ENCODE data around the gene PCDHGA9. TPM values are rescaled to one million over a fixed set of nuclear protein-coding genes. Genes with fewer than 3 reads are reported as not detected.
"Not testable (repeated sequence)": the region's sequence is repeated elsewhere in the genome, so short reads cannot be mapped to it uniquely, and the experiment has no call there.

The PCDHGA9 gene
- total RNA-seq, 1 experiment from 2014 or later: 0.10 TPM

DNA sequence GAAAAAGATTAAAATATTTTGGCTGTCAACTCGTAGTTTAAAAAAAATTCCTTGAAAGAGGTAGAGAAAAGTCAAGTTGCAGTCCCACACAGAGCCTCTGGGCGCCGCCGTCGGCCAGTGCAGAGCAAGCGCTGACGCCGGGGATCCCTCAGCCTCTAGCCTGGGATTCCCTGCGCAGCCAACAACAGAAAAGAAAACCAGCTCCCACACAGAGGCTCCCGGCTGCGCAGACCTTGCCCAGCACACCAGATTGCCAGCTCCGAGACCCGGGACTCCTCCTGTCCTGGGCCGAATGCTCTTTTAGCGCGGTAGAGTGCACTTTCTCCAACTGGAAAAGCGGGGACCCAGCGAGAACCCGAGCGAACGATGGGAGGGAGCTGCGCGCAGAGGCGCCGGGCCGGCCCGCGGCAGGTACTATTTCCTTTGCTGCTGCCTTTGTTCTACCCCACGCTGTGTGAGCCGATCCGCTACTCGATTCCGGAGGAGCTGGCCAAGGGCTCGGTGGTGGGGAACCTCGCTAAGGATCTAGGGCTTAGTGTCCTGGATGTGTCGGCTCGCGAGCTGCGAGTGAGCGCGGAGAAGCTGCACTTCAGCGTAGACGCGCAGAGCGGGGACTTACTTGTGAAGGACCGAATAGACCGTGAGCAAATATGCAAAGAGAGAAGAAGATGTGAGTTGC, 15.1 kb downstream of the PCDHGA9 start, which contains the start of gene PCDHGB7:
TSS of gene PCDHGB7 (plus strand) at position 184 of the 679 bp plus-strand sequence. CDS start at position 367, 183 bp downstream.
- Histone ChIP-seq H3K4me3 (ENCODE audit: insufficient read depth, low read depth, low read length) (peak within 1 kb of the TSS; percentile 61), H3K27me3 (ENCODE audit: control insufficient read depth, insufficient read depth, low read length) (peaks cover 11% of the 10 kb centered on the region)
- H3K36me3 ChIP-seq (replicated peaks; ENCODE audit: control insufficient read depth, insufficient read depth, low read length): not testable (repeated sequence)
- peak; percentile 91 for DNase-seq

DNA sequence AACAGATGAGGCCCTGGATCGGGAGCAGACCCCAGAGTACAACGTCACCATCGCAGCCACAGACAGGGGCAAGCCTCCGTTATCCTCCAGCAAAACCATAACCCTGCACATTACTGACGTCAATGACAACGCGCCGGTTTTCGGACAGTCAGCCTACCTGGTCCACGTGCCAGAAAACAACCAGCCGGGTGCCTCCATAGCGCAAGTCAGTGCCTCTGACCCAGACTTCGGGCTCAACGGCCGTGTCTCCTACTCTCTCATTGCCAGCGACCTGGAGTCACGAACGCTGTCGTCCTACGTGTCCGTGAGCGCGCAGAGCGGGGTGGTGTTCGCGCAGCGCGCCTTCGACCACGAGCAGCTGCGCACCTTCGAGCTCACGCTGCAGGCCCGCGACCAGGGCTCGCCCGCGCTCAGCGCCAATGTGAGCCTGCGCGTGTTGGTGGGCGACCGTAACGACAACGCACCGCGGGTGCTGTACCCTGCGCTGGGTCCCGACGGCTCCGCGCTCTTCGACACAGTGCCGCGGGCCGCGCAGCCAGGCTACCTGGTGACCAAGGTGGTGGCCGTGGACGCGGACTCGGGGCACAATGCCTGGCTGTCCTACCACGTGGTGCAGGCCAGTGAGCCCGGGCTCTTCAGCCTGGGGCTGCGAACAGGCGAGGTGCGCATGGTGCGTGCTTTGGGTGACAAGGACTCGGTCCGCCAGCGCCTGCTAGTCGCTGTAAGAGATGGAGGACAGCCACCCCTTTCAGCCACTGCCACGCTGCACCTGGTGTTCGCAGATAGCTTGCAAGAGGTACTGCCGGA, 16.7 kb downstream of the PCDHGA9 start:
- no peak overlapping the region for H3K4me3 ChIP-seq (ENCODE audit: insufficient read depth, low read depth, low read length)
- H3K27me3 ChIP-seq (ENCODE audit: control insufficient read depth, insufficient read depth, low read length): peaks cover 11% of the 10 kb centered on the region
- no peaks in the 10 kb centered on the region for H3K36me3 ChIP-seq (replicated peaks; ENCODE audit: control insufficient read depth, insufficient read depth, low read length)
- DNase-seq: no peak

DNA sequence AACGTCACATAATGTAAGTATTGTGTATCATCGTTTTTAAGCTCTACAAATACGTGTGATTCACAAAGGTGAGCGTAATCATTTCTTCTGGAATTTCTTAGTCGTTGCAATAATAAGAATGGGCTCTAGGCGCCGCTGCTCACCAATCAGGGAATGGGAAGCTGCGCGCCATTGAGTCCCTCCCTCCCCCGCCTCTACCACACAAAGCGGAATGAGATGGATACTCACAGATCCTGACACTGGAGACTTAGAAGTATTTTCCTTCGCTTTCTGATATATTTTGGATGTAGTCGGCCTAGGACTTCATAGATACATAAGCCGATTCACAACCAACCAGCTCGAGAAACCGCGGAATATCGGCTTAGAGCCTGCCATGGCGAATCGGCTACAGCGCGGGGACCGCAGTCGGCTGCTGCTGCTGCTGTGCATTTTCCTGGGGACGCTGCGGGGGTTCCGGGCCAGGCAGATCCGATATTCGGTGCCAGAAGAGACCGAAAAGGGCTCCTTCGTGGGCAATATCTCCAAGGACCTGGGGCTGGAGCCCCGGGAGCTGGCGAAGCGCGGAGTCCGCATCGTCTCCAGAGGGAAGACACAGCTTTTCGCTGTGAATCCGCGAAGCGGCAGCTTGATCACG, 18.4 kb downstream of the PCDHGA9 start, which contains the start of gene PCDHGA11:
TSS of gene PCDHGA11 (plus strand) at position 197 of the 634 bp plus-strand sequence. CDS start at position 374, 177 bp downstream.
- Histone ChIP-seq H3K27me3 (ENCODE audit: control insufficient read depth, insufficient read depth, low read length) (peaks cover 11% of the 10 kb centered on the region), H3K36me3 (replicated peaks; ENCODE audit: control insufficient read depth, insufficient read depth, low read length) (no peaks in the 10 kb centered on the region), H3K4me3 (ENCODE audit: insufficient read depth, low read depth, low read length) (peak within 1 kb of the TSS; percentile 39; the same call in 1 of the 2 replicates)

DNA sequence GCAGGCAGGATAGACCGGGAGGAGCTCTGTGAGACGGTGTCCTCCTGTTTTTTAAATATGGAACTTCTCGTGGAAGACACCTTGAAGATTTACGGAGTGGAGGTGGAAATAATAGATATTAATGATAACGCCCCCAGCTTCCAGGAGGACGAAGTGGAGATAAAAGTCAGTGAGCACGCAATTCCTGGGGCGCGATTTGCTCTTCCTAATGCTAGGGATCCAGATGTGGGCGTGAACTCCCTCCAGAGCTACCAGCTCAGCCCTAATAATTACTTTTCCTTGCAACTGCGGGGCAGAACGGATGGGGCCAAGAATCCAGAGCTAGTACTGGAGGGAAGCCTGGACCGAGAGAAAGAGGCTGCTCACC, 18.9 kb downstream of the PCDHGA9 start:
- peaks cover 11% of the 10 kb centered on the region for H3K27me3 ChIP-seq (ENCODE audit: control insufficient read depth, insufficient read depth, low read length)
- DNase-seq: no peak
- no peaks in the 10 kb centered on the region for H3K36me3 ChIP-seq (replicated peaks; ENCODE audit: control insufficient read depth, insufficient read depth, low read length)
- peak overlapping the region; percentile 39; the same call in 1 of the 2 replicates for H3K4me3 ChIP-seq (ENCODE audit: insufficient read depth, low read depth, low read length)

More for the DNA sequence above, 18.4 kb downstream of the PCDHGA9 start, which contains the start of gene PCDHGA11:
- peak; percentile 81 for DNase-seq

GRCh38 chr5:141422742-141423291, 20.2 kb downstream of the PCDHGA9 start:
- Histone ChIP-seq H3K36me3 (replicated peaks; ENCODE audit: control insufficient read depth, insufficient read depth, low read length) (no peaks in the 10 kb centered on the region), H3K4me3 (ENCODE audit: insufficient read depth, low read depth, low read length) (no peak overlapping the region), H3K27me3 (ENCODE audit: control insufficient read depth, insufficient read depth, low read length) (peaks cover 11% of the 10 kb centered on the region)
- DNase-seq: no peak

DNA sequence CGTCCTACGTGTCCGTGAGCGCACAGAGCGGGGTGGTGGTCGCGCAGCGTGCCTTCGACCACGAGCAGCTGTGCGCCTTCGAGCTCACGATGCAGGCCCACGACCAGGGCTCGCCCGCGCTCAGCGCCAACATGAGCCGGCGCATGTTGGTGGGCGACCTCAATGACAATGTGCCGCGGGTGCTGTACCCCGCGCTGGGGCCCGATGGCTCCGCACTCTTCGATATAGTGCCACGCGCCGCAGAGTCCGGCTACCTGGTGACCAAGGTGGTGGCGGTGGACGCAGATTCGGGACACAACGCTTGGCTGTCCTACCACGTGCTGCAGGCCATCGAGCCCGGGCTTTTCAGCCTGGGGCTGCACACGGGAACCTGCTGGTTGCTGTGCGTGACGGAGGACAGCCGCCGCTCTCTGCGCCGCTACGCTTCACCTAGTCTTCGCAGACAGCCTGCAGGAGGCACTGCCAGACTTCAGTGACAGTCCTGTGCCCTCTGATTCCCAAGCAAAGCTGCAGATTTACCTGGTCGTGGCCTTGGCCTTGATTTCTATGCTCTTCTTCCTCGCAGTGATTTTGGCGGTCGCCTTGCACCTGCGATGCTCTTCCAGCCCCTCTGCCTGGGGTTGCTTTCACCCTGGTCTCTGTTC, 25.3 kb downstream of the PCDHGA9 start:
- no peak overlapping the region for H3K4me3 ChIP-seq (ENCODE audit: insufficient read depth, low read depth, low read length)
- H3K36me3 ChIP-seq (replicated peaks; ENCODE audit: control insufficient read depth, insufficient read depth, low read length): no peaks in the 10 kb centered on the region
- no peaks in the 10 kb centered on the region for H3K27me3 ChIP-seq (ENCODE audit: control insufficient read depth, insufficient read depth, low read length)
- no peak for DNase-seq

DNA sequence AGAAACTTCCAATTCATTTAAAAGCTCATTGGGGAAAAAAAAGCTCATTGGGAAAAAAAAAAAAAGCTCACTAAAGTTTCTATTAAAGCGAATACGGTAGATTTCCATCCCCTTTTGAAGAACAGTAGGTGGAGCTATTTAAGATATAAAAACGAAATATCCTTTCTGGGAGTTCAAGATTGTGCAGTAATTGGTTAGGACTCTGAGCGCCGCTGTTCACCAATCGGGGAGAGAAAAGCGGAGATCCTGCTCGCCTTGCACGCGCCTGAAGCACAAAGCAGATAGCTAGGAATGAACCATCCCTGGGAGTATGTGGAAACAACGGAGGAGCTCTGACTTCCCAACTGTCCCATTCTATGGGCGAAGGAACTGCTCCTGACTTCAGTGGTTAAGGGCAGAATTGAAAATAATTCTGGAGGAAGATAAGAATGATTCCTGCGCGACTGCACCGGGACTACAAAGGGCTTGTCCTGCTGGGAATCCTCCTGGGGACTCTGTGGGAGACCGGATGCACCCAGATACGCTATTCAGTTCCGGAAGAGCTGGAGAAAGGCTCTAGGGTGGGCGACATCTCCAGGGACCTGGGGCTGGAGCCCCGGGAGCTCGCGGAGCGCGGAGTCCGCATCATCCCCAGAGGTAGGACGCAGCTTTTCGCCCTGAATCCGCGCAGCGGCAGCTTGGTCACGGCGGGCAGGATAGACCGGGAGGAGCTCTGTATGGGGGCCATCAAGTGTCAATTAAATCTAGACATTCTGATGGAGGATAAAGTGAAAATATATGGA, 27.9 kb downstream of the PCDHGA9 start, which contains the start of gene PCDHGA12:
TSS of gene PCDHGA12 (plus strand) at position 176 of the 782 bp plus-strand sequence. CDS start at position 429, 253 bp downstream.
- no peaks in the 10 kb centered on the region for H3K27me3 ChIP-seq (ENCODE audit: control insufficient read depth, insufficient read depth, low read length)
- no peak for DNase-seq
- H3K4me3 ChIP-seq (ENCODE audit: insufficient read depth, low read depth, low read length): no peak within 1 kb of the TSS
- no peaks in the 10 kb centered on the region for H3K36me3 ChIP-seq (replicated peaks; ENCODE audit: control insufficient read depth, insufficient read depth, low read length)

GRCh38 chr5:141431286-141431685, 28.7 kb downstream of the PCDHGA9 start:
- Histone ChIP-seq H3K4me3 (ENCODE audit: insufficient read depth, low read depth, low read length) (no peak overlapping the region), H3K36me3 (replicated peaks; ENCODE audit: control insufficient read depth, insufficient read depth, low read length) (no peaks in the 10 kb centered on the region), H3K27me3 (ENCODE audit: control insufficient read depth, insufficient read depth, low read length) (no peaks in the 10 kb centered on the region)
- no peak for DNase-seq

DNA sequence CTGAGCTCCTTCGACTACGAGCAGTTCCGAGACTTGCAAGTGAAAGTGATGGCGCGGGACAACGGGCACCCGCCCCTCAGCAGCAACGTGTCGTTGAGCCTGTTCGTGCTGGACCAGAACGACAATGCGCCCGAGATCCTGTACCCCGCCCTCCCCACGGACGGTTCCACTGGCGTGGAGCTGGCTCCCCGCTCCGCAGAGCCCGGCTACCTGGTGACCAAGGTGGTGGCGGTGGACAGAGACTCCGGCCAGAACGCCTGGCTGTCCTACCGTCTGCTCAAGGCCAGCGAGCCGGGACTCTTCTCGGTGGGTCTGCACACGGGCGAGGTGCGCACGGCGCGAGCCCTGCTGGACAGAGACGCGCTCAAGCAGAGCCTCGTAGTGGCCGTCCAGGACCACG, 29.7 kb downstream of the PCDHGA9 start:
- H3K36me3 ChIP-seq (replicated peaks; ENCODE audit: control insufficient read depth, insufficient read depth, low read length); H3K27me3 ChIP-seq (ENCODE audit: control insufficient read depth, insufficient read depth, low read length); DNase-seq: not testable (repeated sequence)

GRCh38 chr5:141432726-141433125, 30.1 kb downstream of the PCDHGA9 start:
- not testable (repeated sequence) for H3K4me3 ChIP-seq (ENCODE audit: insufficient read depth, low read depth, low read length); H3K36me3 ChIP-seq (replicated peaks; ENCODE audit: control insufficient read depth, insufficient read depth, low read length)

More for the DNA sequence above, 29.7 kb downstream of the PCDHGA9 start:
- H3K4me3 ChIP-seq (ENCODE audit: insufficient read depth, low read depth, low read length): not testable (repeated sequence)

GRCh38 chr5:141434006-141434405, 31.4 kb downstream of the PCDHGA9 start:
- H3K27me3 ChIP-seq (ENCODE audit: control insufficient read depth, insufficient read depth, low read length): no peaks in the 10 kb centered on the region
- H3K36me3 ChIP-seq (replicated peaks; ENCODE audit: control insufficient read depth, insufficient read depth, low read length): no peaks in the 10 kb centered on the region
- no peak overlapping the region for H3K4me3 ChIP-seq (ENCODE audit: insufficient read depth, low read depth, low read length)
- no peak for DNase-seq

More at GRCh38 chr5:141432726-141433125, 30.1 kb downstream of the PCDHGA9 start:
- DNase-seq; H3K27me3 ChIP-seq (ENCODE audit: control insufficient read depth, insufficient read depth, low read length): not testable (repeated sequence)

- Histone ChIP-seq H3K36me3 (replicated peaks; ENCODE audit: control insufficient read depth, insufficient read depth, low read length) (no peaks in the 10 kb centered on the region), H3K4me3 (ENCODE audit: insufficient read depth, low read depth, low read length) (no peak overlapping the region), H3K27me3 (ENCODE audit: control insufficient read depth, insufficient read depth, low read length) (no peaks in the 10 kb centered on the region)
- no peak for DNase-seq
Observed at GRCh38 chr5:141437221-141437620, 34.6 kb downstream of the PCDHGA9 start.

GRCh38 chr5:141439411-141440141, 37.0 kb downstream of the PCDHGA9 start:
- Histone ChIP-seq H3K27me3 (ENCODE audit: control insufficient read depth, insufficient read depth, low read length) (no peaks in the 10 kb centered on the region), H3K4me3 (ENCODE audit: insufficient read depth, low read depth, low read length) (no peak overlapping the region), H3K36me3 (replicated peaks; ENCODE audit: control insufficient read depth, insufficient read depth, low read length) (no peaks in the 10 kb centered on the region)
- peak; percentile 34 for DNase-seq
